HG03439 (cell line): Measurements from ENCODE around the gene UMOD.

Experiments used
- ATAC-seq: cut with Tn5 transposase; IDR thresholded peaks from one replicate; pipeline ENCODE4 v1.9.1; 2021; ENCODE audit warnings: mild to moderate bottlenecking, moderate library complexity; ENCODE audit not compliant: unreplicated experiment

UMOD gene

GRCh38 chr16:20364051-20364450 is 11.5 kb upstream of the UMOD start:
- ATAC-seq: no peak

- no peak for ATAC-seq
Observed at GRCh38 chr16:20363191-20363590, 10.7 kb upstream of the UMOD start.

- ATAC-seq: no peak
Observed at GRCh38 chr16:20359997-20360396, 7.5 kb upstream of the UMOD start.

GRCh38 chr16:20355114-20355782 is 2.7 kb upstream of the UMOD start:
- ATAC-seq: no peak

- no peak for ATAC-seq
Observed at GRCh38 chr16:20353379-20353778, 864 bp upstream of the UMOD start.

GRCh38 chr16:20349615-20350014 is 2.9 kb downstream of the UMOD start:
- no peak for ATAC-seq

- no peak for ATAC-seq
Observed at GRCh38 chr16:20348365-20349185, 3.9 kb downstream of the UMOD start.

GRCh38 chr16:20347666-20348364 is 4.7 kb downstream of the UMOD start:
- no peak for ATAC-seq

GRCh38 chr16:20344611-20345010 is 7.9 kb downstream of the UMOD start:
- ATAC-seq: no peak

- ATAC-seq: no peak
Observed at GRCh38 chr16:20339744-20340143, 12.8 kb downstream of the UMOD start.

- ATAC-seq: no peak
Observed at GRCh38 chr16:20336955-20337354, 15.6 kb downstream of the UMOD start.

- ATAC-seq: no peak
Observed at GRCh38 chr16:20334396-20334795, 18.1 kb downstream of the UMOD start.

GRCh38 chr16:20333120-20333519 is 19.4 kb downstream of the UMOD start:
- ATAC-seq: no peak

GRCh38 chr16:20332411-20332810 is 20.1 kb downstream of the UMOD start:
- no peak for ATAC-seq

- ATAC-seq: no peak
Observed at GRCh38 chr16:20331635-20332034, 20.9 kb downstream of the UMOD start.

GRCh38 chr16:20329392-20330138 is 22.9 kb downstream of the UMOD start:
- no peak for ATAC-seq

GRCh38 chr16:20327444-20328041 is 25.0 kb downstream of the UMOD start, which contains the start of gene GP2:
GP2 (minus strand) TSS chr16:20327513; CDS start chr16:20326431, 1,082 bp downstream.
- ATAC-seq: no peak

- no peak for ATAC-seq
Observed at GRCh38 chr16:20326321-20326720, 26.2 kb downstream of the UMOD start.

- ATAC-seq: no peak
Observed at GRCh38 chr16:20325005-20325404, 27.5 kb downstream of the UMOD start.

GRCh38 chr16:20323591-20324117 is 28.9 kb downstream of the UMOD start:
- no peak for ATAC-seq
